Fibroblast of skin of right quadriceps (primary cell): ENCODE results near the gene TBKBP1.

Experiments
- DNase-seq: peaks from one replicate; pipeline ENCODE4 v3.0.0-alpha.2; 2013

The TBKBP1 gene, protein sequence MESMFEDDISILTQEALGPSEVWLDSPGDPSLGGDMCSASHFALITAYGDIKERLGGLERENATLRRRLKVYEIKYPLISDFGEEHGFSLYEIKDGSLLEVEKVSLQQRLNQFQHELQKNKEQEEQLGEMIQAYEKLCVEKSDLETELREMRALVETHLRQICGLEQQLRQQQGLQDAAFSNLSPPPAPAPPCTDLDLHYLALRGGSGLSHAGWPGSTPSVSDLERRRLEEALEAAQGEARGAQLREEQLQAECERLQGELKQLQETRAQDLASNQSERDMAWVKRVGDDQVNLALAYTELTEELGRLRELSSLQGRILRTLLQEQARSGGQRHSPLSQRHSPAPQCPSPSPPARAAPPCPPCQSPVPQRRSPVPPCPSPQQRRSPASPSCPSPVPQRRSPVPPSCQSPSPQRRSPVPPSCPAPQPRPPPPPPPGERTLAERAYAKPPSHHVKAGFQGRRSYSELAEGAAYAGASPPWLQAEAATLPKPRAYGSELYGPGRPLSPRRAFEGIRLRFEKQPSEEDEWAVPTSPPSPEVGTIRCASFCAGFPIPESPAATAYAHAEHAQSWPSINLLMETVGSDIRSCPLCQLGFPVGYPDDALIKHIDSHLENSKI

GRCh38 chr17:47693731-47694580, at the start of gene TBKBP1:
TSS of gene TBKBP1 (plus strand) at chr17:47694161. CDS start at chr17:47696113, 1,952 bp downstream.
- DNase-seq, result peak; percentile 73

DNA sequence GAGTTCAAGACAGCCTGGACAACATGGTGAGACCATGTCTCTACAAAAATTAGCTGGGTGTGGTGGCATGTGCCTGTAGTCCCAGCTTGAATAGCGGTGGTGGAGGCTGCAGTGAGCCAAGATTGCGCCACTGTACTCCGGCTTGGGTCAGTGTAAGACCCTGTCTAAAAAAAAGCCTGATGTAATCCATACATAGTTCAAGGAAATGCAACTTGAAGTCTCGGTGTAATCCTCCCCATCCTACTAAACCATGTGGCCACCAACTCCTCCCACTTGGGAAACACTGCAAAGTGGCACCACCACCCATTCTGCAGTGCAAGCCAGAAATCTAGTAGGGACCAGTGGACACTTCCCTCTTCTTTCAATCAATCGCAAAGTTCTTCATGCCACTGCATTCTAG, 49.6 kb upstream of the TBKBP1 start:
- DNase-seq, result no peak

DNA sequence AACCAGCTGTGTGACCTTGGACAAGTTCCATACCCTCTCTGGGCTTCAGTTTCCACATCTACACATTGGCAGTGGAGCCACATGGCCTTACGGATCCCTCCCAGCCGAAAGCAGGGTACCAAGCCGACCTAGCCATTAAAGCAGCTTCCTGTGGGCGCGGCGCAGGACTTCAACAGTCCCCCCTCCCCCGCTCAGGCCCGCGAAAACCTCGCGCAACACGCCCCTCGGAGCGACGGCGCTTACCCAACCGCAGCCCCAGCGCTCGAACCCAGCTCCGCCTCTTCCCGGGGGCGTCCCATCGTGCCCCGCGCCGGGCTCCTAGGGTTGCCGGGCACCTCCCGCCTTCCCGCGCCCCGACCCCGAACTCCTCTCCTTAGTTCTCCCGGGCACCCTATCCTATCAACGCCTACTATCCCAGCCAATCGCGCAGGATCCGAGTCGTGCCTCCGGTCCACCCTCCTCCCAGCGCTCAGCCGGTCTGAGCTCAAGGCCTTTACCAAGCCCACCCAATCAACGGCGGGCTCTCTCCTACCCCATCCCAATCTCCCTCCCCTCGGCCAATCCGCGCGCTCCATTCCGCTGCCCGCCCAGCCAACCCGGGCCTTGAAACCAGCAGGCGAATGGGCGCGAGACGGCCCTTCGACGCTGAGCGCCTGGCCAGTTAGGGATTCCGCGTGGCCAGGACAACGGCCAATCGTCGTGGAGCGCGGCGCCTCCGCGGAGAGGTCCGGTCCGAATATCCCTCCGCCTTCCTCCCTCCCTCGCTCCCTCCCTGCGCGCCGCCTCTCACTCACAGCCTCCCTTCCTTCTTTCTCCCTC, 44.6 kb upstream of the TBKBP1 start, which contains the start of gene KPNB1:
TSS of gene KPNB1 (plus strand) at position 767 of the 819 bp plus-strand sequence. CDS start 326 bp downstream, outside the sequence.
- peak; percentile 100 for DNase-seq

DNA sequence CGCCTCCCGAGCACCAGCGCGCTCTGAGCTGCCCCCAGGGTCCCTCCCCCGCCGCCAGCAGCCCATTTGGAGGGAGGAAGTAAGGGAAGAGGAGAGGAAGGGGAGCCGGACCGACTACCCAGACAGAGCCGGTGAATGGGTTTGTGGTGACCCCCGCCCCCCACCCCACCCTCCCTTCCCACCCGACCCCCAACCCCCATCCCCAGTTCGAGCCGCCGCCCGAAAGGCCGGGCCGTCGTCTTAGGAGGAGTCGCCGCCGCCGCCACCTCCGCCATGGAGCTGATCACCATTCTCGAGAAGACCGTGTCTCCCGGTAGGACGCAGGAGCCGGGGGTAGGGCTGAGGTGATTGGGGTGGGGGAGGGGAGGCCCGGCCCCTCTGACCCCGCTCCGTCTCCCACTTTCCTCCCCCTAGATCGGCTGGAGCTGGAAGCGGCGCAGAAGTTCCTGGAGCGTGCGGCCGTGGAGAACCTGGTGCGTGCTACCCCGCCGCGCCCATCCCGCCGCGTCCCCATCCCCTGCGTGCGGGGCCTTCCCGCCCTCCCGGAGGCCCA, 43.9 kb upstream of the TBKBP1 start:
- DNase-seq, result no peak

DNA sequence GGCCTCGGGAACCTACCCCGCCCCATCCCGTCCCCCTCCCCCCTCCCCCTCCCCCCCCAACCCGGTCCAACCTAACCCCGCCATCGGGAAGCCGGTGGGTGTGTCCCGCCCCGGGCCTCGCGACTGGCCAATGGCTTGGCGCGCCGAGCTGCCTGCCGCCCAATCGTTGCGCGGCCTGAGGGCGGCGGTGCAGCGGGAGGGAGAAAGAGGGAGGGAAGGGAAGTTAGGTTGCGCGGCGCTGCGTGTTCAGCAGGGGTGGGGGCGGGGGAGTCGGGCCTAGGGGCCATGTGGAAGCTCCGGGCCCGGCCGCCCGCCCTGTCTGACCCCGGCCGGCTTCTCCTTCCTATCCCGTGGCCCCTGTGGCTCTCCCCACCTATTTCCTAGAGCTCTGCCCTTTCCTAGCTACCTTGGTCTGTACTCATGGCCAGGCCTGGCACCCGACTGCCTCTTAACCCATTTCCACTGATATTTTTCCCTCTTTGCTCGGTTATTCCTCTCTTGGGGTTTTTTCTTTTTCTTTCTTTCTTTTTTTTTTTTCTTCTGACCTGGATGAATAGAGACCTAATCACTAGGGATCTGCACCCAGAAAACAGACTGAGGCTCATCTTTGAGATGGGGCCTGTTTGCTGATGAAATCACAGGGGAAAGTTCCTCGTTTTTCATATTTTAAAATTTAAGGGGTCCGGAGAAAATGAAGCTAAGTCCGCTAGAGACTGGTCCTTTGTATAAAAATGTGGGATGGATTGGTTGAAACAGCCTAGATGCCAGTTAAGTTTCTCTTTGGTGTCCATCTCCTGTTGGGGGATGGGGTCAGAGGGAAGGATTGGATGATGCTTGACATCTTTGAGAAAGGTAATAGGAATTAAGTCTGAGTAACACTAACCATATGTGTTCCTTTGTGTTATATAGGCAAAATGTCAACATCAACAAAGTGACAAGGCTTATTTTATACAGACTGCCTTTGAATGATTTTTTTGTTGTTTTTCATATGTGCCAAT, 43.1 kb upstream of the TBKBP1 start:
- peak; percentile 98 for DNase-seq

- no peak for DNase-seq
Observed at GRCh38 chr17:47651704-47652103, 42.3 kb upstream of the TBKBP1 start.

GRCh38 chr17:47652570-47652969, 41.4 kb upstream of the TBKBP1 start:
- peak; percentile 15 for DNase-seq

DNA sequence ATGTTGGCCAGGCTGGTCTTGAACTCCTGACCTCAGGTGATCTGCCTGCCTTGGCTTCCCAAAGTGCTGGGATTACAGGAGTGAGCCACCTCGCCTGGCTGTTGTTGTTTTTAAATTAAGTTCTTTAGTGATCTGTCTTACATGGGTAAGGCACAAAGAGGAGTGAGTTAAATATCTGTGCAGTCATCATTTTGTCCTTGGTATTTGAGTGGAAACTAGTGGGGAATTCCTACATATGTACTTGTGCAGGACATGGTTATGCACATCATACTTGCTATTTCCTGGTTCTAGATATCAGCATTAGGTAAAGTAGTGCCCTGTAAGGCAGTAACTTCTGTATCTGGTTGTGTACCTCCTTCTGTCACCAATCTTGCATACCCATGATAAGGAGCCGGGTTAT, 40.5 kb upstream of the TBKBP1 start:
- no peak for DNase-seq

DNA sequence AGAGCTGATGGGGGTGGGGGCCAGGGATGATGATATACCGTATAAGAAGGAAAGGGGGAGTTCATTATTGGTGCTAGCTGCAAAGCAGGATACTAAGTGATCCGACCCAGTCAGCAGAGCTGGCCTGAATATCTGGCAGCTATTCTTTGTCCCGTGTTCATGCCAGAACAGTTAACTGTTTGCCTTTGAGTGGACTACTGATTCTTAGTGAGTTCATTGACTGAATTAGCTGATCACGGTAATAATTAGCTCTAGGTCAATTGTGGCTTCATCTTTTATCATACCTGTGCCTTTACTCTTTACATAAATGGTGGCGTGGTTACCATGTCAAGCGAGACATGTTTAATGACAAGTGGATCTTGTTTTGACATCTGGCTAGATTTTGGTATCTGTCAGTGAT, 39.0 kb upstream of the TBKBP1 start:
- DNase-seq, result no peak

DNA sequence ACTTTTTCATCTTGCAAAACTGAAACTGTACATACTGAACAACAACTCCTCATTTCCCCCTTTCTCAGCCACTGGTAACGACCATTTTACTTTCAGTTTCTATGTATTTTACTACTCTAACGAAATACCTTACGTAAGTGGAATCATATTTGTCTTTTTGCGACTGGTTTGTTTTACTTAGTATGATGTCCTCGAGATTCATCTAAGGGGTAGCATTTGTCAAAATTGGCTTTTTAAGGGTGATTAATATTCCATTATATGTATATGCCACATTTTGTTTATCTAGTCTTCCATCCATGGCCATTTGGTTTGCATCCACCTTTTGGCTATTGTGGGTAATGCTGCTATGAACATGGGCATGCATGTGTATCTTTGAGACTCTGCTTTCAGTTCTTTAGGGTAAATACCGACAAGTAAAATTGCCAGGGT, 33.9 kb upstream of the TBKBP1 start:
- no peak for DNase-seq

GRCh38 chr17:47663912-47664623, 29.9 kb upstream of the TBKBP1 start:
- DNase-seq, result peak; percentile 53

DNA sequence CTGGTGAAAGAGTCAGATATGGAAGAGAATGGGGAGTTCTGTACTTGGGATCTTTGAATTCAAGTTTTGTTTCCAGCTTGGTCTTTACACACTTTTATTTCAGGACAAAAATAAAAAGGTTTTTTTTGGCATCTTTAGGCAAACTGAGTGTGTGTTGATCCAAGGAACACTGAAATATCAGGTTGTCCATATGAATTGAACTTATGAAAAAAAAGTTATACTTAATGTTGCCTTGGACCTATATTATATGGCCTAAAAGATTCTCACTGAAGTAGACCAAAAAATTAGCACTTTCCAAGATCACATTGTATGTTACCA, 29.4 kb upstream of the TBKBP1 start:
- no peak for DNase-seq

- peak; percentile 42 for DNase-seq
Observed at GRCh38 chr17:47665655-47666054, 28.3 kb upstream of the TBKBP1 start.

- no peak for DNase-seq
Observed at GRCh38 chr17:47669081-47669480, 24.9 kb upstream of the TBKBP1 start.

GRCh38 chr17:47670064-47670463, 23.9 kb upstream of the TBKBP1 start:
- DNase-seq, result no peak

- DNase-seq, result no peak
Observed at GRCh38 chr17:47674499-47674898, 19.5 kb upstream of the TBKBP1 start.

- DNase-seq, result no peak
Observed at GRCh38 chr17:47675380-47676198, 18.4 kb upstream of the TBKBP1 start.

DNA sequence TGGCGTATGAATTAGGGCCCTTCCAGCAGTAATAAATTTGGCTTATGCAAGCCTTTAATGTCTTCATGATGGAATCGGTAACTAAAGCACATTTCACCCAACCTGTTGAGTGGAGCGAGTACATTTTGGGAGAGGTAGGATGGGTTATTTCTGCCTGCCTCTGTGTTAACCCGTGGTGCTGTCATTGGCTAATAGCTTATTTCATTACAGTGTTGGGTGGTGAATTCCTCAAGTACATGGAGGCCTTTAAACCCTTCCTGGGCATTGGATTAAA, 17.8 kb upstream of the TBKBP1 start:
- no peak for DNase-seq

DNA sequence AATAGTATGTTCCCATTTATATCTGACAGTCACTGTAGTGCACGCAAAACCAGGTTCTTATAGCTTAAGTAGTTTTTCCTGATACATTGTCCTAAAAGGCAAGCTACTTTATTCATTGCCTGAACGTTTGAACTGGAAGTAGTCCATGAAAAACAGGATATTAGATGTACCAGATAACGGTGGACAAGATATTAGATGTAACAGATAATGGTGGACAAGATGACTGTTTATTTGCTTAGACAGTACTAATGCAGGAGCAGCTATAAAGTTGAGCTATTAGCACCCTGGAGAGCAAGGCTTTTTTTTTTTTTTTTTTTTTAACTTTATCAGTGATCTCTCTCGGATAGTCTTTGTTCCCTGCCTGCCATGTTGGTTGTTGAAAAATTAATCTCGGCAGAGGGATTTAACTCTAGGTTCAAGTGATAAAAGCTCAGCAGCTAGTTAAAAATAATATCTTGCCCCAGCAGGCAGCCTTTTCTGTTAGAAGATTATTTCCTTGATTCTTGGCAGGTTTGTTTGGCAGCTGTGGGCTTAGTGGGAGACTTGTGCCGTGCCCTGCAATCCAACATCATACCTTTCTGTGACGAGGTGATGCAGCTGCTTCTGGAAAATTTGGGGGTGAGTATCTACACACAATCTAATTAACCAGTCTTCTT, 17.3 kb upstream of the TBKBP1 start:
- DNase-seq, result no peak
